WTC11 (cell line): ENCODE data around the gene WBP2NL.

Experiments used
- GABPB1 ChIP-seq: sonication (generic); formaldehyde crosslinking; IDR thresholded peaks from 2 replicates; pipeline ENCODE4 v1.8.1; 2023; ENCODE audit warnings: mild to moderate bottlenecking, missing genetic modification reagents
- JUN ChIP-seq: sonication (generic); formaldehyde crosslinking; IDR thresholded peaks from 2 replicates; pipeline ENCODE4 v1.8.0; 2023; ENCODE audit warnings: mild to moderate bottlenecking, missing genetic modification reagents
- MXD4 ChIP-seq: fragments of 250-450 bp; sonication (Bioruptor Pico); IDR thresholded peaks from 2 replicates; pipeline ENCODE4 v1.8.0; 2021; ENCODE audit warnings: mild to moderate bottlenecking, moderate library complexity, borderline replicate concordance
- NR1H2 ChIP-seq: sonication (generic); formaldehyde crosslinking; IDR thresholded peaks from 2 replicates; pipeline ENCODE4 v1.9.0; 2021; ENCODE audit warnings: mild to moderate bottlenecking, moderate library complexity, missing genetic modification reagents
- SMAD3 ChIP-seq: sonication (generic); formaldehyde crosslinking; IDR thresholded peaks from 2 replicates; pipeline ENCODE4 v1.8.0; 2022; ENCODE audit warnings: missing genetic modification reagents, mild to moderate bottlenecking, borderline replicate concordance
- TEAD4 ChIP-seq: sonication (generic); formaldehyde crosslinking; IDR thresholded peaks from 2 replicates; pipeline ENCODE4 v1.8.0; 2022; ENCODE audit warnings: mild to moderate bottlenecking, missing genetic modification reagents
- ZNF416 ChIP-seq: fragments of 250-450 bp; sonication (Bioruptor Pico); IDR thresholded peaks from 2 replicates; pipeline ENCODE4 v1.9.0; 2021; ENCODE audit warnings: mild to moderate bottlenecking, inconsistent platforms
- TF ChIP-seq, protein P1 (sequence below): fragments of 200-600 bp; IDR thresholded peaks from 2 replicates; pipeline ENCODE4 v1.8.0; 2022; ENCODE audit warnings: antibody characterized with exemption
- TF ChIP-seq, protein P2 (sequence below): sonication (generic); formaldehyde crosslinking; IDR thresholded peaks from 2 replicates; pipeline ENCODE4 v1.8.0; 2023; ENCODE audit warnings: missing genetic modification reagents, mild to moderate bottlenecking, borderline replicate concordance
- TF ChIP-seq, protein P3 (sequence below): sonication (generic); formaldehyde crosslinking; IDR thresholded peaks from 2 replicates; pipeline ENCODE4 v1.8.0; 2022; ENCODE audit warnings: missing genetic modification reagents
- TF ChIP-seq, protein P4 (sequence below): sonication (generic); formaldehyde crosslinking; IDR thresholded peaks from 2 replicates; pipeline ENCODE4 v1.8.0; 2022; ENCODE audit warnings: mild to moderate bottlenecking, missing genetic modification reagents
- TF ChIP-seq, protein P5 (sequence below): sonication (generic); formaldehyde crosslinking; IDR thresholded peaks from 2 replicates; pipeline ENCODE4 v1.8.1; 2023; ENCODE audit warnings: mild to moderate bottlenecking, missing genetic modification reagents, moderate library complexity

DNA sequence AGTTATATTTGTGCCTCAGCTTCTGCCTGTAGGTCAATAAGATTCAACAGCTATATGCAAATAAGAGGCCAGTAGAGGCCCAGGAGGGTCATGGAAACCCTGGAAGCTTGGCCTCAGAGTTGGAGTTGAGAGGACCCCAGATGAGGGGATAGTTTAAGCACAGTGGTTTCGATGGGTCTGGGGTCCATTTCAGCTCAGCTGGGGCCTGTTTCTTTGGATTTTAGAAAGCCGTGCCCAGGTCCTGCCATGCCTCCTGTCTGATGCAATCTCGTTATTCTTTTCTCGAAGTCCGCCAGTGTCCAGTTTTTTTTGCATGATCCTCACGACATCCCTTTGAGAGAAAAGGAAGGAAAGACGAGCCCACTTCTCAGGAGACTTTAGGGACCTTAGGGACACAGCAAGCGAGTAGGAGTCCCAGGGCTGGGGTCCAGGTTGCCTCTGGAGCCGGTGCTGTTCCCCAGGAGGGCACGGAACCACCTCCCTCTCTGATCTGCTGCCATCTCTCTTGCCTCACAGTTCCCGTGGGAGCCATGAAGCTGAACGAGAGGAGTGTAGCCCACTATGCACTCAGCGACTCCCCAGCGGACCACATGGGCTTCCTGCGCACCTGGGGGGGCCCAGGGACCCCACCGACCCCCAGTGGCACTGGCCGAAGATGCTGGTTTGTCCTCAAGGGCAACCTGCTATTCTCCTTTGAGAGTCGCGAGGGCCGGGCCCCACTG, 78.3 kb downstream of the WBP2NL start:
- TF ChIP-seq, protein P1, sequence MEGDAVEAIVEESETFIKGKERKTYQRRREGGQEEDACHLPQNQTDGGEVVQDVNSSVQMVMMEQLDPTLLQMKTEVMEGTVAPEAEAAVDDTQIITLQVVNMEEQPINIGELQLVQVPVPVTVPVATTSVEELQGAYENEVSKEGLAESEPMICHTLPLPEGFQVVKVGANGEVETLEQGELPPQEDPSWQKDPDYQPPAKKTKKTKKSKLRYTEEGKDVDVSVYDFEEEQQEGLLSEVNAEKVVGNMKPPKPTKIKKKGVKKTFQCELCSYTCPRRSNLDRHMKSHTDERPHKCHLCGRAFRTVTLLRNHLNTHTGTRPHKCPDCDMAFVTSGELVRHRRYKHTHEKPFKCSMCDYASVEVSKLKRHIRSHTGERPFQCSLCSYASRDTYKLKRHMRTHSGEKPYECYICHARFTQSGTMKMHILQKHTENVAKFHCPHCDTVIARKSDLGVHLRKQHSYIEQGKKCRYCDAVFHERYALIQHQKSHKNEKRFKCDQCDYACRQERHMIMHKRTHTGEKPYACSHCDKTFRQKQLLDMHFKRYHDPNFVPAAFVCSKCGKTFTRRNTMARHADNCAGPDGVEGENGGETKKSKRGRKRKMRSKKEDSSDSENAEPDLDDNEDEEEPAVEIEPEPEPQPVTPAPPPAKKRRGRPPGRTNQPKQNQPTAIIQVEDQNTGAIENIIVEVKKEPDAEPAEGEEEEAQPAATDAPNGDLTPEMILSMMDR = no peak
- no peak for TF ChIP-seq TEAD4 (CRISPR knock-in tag)
- TF ChIP-seq, protein P2, sequence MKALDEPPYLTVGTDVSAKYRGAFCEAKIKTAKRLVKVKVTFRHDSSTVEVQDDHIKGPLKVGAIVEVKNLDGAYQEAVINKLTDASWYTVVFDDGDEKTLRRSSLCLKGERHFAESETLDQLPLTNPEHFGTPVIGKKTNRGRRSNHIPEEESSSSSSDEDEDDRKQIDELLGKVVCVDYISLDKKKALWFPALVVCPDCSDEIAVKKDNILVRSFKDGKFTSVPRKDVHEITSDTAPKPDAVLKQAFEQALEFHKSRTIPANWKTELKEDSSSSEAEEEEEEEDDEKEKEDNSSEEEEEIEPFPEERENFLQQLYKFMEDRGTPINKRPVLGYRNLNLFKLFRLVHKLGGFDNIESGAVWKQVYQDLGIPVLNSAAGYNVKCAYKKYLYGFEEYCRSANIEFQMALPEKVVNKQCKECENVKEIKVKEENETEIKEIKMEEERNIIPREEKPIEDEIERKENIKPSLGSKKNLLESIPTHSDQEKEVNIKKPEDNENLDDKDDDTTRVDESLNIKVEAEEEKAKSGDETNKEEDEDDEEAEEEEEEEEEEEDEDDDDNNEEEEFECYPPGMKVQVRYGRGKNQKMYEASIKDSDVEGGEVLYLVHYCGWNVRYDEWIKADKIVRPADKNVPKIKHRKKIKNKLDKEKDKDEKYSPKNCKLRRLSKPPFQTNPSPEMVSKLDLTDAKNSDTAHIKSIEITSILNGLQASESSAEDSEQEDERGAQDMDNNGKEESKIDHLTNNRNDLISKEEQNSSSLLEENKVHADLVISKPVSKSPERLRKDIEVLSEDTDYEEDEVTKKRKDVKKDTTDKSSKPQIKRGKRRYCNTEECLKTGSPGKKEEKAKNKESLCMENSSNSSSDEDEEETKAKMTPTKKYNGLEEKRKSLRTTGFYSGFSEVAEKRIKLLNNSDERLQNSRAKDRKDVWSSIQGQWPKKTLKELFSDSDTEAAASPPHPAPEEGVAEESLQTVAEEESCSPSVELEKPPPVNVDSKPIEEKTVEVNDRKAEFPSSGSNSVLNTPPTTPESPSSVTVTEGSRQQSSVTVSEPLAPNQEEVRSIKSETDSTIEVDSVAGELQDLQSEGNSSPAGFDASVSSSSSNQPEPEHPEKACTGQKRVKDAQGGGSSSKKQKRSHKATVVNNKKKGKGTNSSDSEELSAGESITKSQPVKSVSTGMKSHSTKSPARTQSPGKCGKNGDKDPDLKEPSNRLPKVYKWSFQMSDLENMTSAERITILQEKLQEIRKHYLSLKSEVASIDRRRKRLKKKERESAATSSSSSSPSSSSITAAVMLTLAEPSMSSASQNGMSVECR = no peak
- no peak for TF ChIP-seq NR1H2 (CRISPR knock-in tag)
- TF ChIP-seq, protein P3, sequence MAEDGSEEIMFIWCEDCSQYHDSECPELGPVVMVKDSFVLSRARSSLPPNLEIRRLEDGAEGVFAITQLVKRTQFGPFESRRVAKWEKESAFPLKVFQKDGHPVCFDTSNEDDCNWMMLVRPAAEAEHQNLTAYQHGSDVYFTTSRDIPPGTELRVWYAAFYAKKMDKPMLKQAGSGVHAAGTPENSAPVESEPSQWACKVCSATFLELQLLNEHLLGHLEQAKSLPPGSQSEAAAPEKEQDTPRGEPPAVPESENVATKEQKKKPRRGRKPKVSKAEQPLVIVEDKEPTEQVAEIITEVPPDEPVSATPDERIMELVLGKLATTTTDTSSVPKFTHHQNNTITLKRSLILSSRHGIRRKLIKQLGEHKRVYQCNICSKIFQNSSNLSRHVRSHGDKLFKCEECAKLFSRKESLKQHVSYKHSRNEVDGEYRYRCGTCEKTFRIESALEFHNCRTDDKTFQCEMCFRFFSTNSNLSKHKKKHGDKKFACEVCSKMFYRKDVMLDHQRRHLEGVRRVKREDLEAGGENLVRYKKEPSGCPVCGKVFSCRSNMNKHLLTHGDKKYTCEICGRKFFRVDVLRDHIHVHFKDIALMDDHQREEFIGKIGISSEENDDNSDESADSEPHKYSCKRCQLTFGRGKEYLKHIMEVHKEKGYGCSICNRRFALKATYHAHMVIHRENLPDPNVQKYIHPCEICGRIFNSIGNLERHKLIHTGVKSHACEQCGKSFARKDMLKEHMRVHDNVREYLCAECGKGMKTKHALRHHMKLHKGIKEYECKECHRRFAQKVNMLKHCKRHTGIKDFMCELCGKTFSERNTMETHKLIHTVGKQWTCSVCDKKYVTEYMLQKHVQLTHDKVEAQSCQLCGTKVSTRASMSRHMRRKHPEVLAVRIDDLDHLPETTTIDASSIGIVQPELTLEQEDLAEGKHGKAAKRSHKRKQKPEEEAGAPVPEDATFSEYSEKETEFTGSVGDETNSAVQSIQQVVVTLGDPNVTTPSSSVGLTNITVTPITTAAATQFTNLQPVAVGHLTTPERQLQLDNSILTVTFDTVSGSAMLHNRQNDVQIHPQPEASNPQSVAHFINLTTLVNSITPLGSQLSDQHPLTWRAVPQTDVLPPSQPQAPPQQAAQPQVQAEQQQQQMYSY (CRISPR knock-in tag) = no peak
- TF ChIP-seq ZNF416 (CRISPR knock-in tag) = no peak
- no peak for TF ChIP-seq SMAD3 (CRISPR knock-in tag)
- no peak for TF ChIP-seq GABPB1 (CRISPR knock-in tag)
- TF ChIP-seq, protein P4, sequence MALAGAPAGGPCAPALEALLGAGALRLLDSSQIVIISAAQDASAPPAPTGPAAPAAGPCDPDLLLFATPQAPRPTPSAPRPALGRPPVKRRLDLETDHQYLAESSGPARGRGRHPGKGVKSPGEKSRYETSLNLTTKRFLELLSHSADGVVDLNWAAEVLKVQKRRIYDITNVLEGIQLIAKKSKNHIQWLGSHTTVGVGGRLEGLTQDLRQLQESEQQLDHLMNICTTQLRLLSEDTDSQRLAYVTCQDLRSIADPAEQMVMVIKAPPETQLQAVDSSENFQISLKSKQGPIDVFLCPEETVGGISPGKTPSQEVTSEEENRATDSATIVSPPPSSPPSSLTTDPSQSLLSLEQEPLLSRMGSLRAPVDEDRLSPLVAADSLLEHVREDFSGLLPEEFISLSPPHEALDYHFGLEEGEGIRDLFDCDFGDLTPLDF (CRISPR knock-in tag) = no peak
- no peak for TF ChIP-seq MXD4 (CRISPR knock-in tag)
- TF ChIP-seq, protein P5, sequence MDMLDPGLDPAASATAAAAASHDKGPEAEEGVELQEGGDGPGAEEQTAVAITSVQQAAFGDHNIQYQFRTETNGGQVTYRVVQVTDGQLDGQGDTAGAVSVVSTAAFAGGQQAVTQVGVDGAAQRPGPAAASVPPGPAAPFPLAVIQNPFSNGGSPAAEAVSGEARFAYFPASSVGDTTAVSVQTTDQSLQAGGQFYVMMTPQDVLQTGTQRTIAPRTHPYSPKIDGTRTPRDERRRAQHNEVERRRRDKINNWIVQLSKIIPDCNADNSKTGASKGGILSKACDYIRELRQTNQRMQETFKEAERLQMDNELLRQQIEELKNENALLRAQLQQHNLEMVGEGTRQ (CRISPR knock-in tag) = no peak
- TF ChIP-seq JUN (CRISPR knock-in tag) = no peak
